ENCODE data around the gene PRR5. TPM values are rescaled to one million over a fixed set of nuclear protein-coding genes. Genes with fewer than 3 reads are reported as not detected.

The PRR5 gene
- total and polyA plus RNA-seq, 2 donors from 2014 or later = 24.0 to 46.0 TPM

GRCh38 chr22:44668190-44668885 is 33.7 kb upstream of the PRR5 start:
- FAIRE-seq (no peak), DNase-seq (peak in 4 of 5 donors; percentile 23 to 78 (median 70))
- Histone ChIP-seq H3K9ac (ENCODE audit: low read length in 3 of 3) (peak overlapping the region in 1 of 3 donors; percentile 51), H3K4me1 (ENCODE audit: control insufficient read depth in 2 of 3, insufficient read depth in 2 of 3, low read depth in 1 of 3, low read length in 3 of 3) (peaks cover 0 to 21% (median 0%) of the 10 kb centered on the region in 3 donors), H3K4me3 (ENCODE audit: low read length in 3 of 3) (peak overlapping the region in 1 of 3 donors; percentile 41), H3K27ac (ENCODE audit: low read depth in 2 of 2, low read length in 2 of 2) (peak overlapping the region in 1 of 2 donors; percentile 39), H3K9me3 (ENCODE audit: control insufficient read depth in 2 of 3, insufficient read depth in 1 of 3, low read length in 3 of 3) (no peaks in the 10 kb centered on the region), H3K36me3 (ENCODE audit: control insufficient read depth in 2 of 3, insufficient read depth in 3 of 3, low read length in 3 of 3) (no peaks in the 10 kb centered on the region), H3K27me3 (ENCODE audit: control insufficient read depth, insufficient read depth, low read length) (no peaks in the 10 kb centered on the region)
- intact Hi-C loops (cut with DNase I) = no loop called here
- no peak for TF ChIP-seq CTCF (IDR thresholded peaks at IDR 0.05; ENCODE audit: borderline replicate concordance, extremely low read depth, insufficient read depth)

- DNase-seq = peak in 2 of 5 donors; percentile 78
- Histone ChIP-seq H3K36me3 (ENCODE audit: control insufficient read depth in 2 of 3, insufficient read depth in 3 of 3, low read length in 3 of 3) (no peaks in the 10 kb centered on the region), H3K4me3 (ENCODE audit: low read length in 3 of 3) (peak overlapping the region in 2 of 3 donors; percentile 11 to 52), H3K27me3 (ENCODE audit: control insufficient read depth, insufficient read depth, low read length) (no peaks in the 10 kb centered on the region), H3K9ac (ENCODE audit: low read length in 3 of 3) (peak overlapping the region in 1 of 3 donors; percentile 7), H3K27ac (ENCODE audit: low read depth in 2 of 2, low read length in 2 of 2) (no peak overlapping the region), H3K9me3 (ENCODE audit: control insufficient read depth in 2 of 3, insufficient read depth in 1 of 3, low read length in 3 of 3) (no peaks in the 10 kb centered on the region), H3K4me1 (ENCODE audit: control insufficient read depth in 2 of 3, insufficient read depth in 2 of 3, low read depth in 1 of 3, low read length in 3 of 3) (peaks cover 0 to 18% (median 0%) of the 10 kb centered on the region in 3 donors)
- intact Hi-C loops (cut with DNase I) = no loop called here
- no peak for FAIRE-seq
- TF ChIP-seq CTCF (IDR thresholded peaks at IDR 0.05; ENCODE audit: borderline replicate concordance, extremely low read depth, insufficient read depth) = no peak
These were observed 33.0 kb upstream of the PRR5 start for GRCh38 chr22:44668886-44669521.

GRCh38 chr22:44669561-44669976 is 32.4 kb upstream of the PRR5 start:
- DNase-seq (peak in 2 of 5 donors; percentile 67 to 73), FAIRE-seq (no peak)
- H3K27me3 ChIP-seq (ENCODE audit: control insufficient read depth, insufficient read depth, low read length) = no peaks in the 10 kb centered on the region
- H3K4me3 ChIP-seq (ENCODE audit: low read length in 3 of 3) = peak overlapping the region in 2 of 3 donors; percentile 11 to 52
- H3K27ac ChIP-seq (ENCODE audit: low read depth in 2 of 2, low read length in 2 of 2) = no peak overlapping the region
- no peak for TF ChIP-seq CTCF (IDR thresholded peaks at IDR 0.05; ENCODE audit: borderline replicate concordance, extremely low read depth, insufficient read depth)
- peaks cover 0 to 13% (median 0%) of the 10 kb centered on the region in 3 donors for H3K4me1 ChIP-seq (ENCODE audit: control insufficient read depth in 2 of 3, insufficient read depth in 2 of 3, low read depth in 1 of 3, low read length in 3 of 3)
- peak overlapping the region in 1 of 3 donors; percentile 7 for H3K9ac ChIP-seq (ENCODE audit: low read length in 3 of 3)
- intact Hi-C loops (cut with DNase I) = no loop called here
- H3K9me3 ChIP-seq (ENCODE audit: control insufficient read depth in 2 of 3, insufficient read depth in 1 of 3, low read length in 3 of 3) = no peaks in the 10 kb centered on the region
- no peaks in the 10 kb centered on the region for H3K36me3 ChIP-seq (ENCODE audit: control insufficient read depth in 2 of 3, insufficient read depth in 3 of 3, low read length in 3 of 3)
